Astrocyte (in vitro differentiated cells and primary cell): ENCODE measurements around the gene GTF3C6.

Experiments
- CTCF ChIP-seq: IDR thresholded peaks from 2 replicates; pipeline ENCODE4 v1.5.1; 2011; ENCODE audit warnings: low read depth, mild to moderate bottlenecking, inconsistent platforms, low read length, moderate library complexity; ENCODE audit not compliant: insufficient read depth
- EZH2 ChIP-seq: IDR thresholded peaks from 2 replicates; pipeline ENCODE4 v1.6.1; 2012; ENCODE audit warnings: mild to moderate bottlenecking, low read length, inconsistent platforms; ENCODE audit not compliant: insufficient read depth

DNA sequence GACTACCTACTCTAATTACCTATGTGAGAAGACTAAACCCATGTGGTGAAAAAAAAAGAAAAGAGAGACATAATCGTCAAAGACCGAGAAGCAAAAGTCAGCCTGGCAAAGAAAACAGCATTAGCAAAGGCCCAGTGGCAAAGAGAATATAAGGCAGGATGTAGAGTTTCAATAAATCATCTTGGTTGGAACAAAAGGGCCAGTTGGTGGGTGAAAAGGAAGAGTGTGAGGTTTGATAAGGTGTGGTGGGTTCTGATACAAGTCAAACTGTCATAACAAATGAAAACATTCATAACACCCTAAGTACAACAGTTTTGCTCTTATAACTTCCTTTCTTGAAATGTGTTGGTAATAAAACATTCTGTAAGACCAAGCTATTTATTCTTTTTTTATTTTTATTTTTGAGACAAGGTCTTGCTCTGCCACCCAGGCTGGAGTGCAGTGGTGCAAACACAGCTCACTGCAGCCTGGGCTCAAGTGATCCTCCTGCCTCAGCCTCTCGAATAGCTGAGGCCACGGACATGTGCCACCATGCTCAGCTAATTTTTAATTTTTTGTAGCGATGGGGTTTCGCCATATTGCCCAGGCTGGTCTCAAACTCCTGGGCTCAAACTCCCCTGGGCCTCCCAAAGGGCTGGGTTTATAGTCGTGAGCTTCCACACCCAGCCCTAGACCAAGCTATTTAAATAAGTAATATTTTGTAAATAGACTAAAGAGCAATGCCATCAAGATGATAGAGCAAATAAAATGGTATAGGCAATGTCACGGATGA lies 18.9 kb upstream of the GTF3C6 start:
- TF ChIP-seq CTCF = no peak
- TF ChIP-seq EZH2 = no peak
